SU-DHL-6 (cell line): Measurements from ENCODE around the gene ACE.

Experiments
- EZH2phosphoT487 ChIP-seq: fragments of 200-600 bp; sonication (generic), shearing (Covaris generic); conservative IDR thresholded peaks from 2 replicates; pipeline ENCODE4 v1.6.1; 2018; ENCODE audit warnings: mild to moderate bottlenecking, antibody characterized with exemption, low read length, moderate library complexity, mixed read lengths
- TF ChIP-seq, protein P1 (sequence below): fragments of 200-600 bp; sonication (generic); IDR thresholded peaks from one replicate; pipeline ENCODE4 v1.5.1; 2017; ENCODE audit warnings: antibody characterized with exemption, mild to moderate bottlenecking, low read length, moderate library complexity; ENCODE audit not compliant: insufficient read depth, poor library complexity, severe bottlenecking

DNA sequence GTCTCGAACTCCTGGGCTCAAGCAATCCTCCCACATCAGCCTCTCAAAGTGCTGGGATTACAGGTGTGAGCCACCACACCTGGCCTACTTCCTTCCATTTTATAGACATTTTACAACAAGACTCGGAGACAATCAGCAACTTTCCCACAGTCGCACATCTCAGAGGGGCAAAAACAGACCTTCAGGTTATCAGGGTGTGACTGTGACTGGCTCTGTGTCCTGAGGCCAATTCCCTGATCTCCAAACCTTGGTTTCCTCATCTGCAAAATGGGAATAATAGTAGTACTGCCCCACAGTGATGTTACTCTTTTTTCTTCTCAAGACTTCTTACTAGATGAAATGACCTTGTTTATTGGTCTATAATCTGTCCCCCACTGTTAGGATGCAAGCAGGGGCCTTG is 35.5 kb downstream of the ACE start:
- TF ChIP-seq, protein P1, sequence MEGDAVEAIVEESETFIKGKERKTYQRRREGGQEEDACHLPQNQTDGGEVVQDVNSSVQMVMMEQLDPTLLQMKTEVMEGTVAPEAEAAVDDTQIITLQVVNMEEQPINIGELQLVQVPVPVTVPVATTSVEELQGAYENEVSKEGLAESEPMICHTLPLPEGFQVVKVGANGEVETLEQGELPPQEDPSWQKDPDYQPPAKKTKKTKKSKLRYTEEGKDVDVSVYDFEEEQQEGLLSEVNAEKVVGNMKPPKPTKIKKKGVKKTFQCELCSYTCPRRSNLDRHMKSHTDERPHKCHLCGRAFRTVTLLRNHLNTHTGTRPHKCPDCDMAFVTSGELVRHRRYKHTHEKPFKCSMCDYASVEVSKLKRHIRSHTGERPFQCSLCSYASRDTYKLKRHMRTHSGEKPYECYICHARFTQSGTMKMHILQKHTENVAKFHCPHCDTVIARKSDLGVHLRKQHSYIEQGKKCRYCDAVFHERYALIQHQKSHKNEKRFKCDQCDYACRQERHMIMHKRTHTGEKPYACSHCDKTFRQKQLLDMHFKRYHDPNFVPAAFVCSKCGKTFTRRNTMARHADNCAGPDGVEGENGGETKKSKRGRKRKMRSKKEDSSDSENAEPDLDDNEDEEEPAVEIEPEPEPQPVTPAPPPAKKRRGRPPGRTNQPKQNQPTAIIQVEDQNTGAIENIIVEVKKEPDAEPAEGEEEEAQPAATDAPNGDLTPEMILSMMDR: no peak
- TF ChIP-seq EZH2phosphoT487: no peak
